ENCODE data around the gene TAS2R31.

TAS2R31 gene

DNA sequence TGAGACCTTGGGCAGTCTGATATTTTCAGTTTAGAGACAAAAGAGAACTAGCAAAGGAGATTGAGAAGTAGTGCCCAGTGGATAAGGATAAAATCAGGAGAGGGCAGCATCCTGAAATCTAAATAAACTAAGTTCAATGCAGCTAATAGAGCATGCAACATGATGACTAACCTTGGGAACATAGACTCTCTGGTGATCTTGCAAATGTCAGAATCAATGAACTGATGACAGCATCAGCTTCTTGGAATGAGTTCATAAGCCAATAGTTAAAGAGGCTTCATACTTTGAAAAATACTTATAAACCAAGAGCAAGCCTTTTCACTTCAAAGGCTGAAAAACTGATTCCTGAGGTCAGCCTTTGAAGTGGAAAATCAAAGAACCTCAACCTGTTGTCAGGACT lies 17.0 kb downstream of the TAS2R31 start:
- TF ChIP-seq SIN3A (IDR thresholded peaks at IDR 0.05; ENCODE audit: borderline replicate concordance, insufficient read depth, low read length), result no peak
- TF ChIP-seq, protein P1, sequence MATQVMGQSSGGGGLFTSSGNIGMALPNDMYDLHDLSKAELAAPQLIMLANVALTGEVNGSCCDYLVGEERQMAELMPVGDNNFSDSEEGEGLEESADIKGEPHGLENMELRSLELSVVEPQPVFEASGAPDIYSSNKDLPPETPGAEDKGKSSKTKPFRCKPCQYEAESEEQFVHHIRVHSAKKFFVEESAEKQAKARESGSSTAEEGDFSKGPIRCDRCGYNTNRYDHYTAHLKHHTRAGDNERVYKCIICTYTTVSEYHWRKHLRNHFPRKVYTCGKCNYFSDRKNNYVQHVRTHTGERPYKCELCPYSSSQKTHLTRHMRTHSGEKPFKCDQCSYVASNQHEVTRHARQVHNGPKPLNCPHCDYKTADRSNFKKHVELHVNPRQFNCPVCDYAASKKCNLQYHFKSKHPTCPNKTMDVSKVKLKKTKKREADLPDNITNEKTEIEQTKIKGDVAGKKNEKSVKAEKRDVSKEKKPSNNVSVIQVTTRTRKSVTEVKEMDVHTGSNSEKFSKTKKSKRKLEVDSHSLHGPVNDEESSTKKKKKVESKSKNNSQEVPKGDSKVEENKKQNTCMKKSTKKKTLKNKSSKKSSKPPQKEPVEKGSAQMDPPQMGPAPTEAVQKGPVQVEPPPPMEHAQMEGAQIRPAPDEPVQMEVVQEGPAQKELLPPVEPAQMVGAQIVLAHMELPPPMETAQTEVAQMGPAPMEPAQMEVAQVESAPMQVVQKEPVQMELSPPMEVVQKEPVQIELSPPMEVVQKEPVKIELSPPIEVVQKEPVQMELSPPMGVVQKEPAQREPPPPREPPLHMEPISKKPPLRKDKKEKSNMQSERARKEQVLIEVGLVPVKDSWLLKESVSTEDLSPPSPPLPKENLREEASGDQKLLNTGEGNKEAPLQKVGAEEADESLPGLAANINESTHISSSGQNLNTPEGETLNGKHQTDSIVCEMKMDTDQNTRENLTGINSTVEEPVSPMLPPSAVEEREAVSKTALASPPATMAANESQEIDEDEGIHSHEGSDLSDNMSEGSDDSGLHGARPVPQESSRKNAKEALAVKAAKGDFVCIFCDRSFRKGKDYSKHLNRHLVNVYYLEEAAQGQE (IDR thresholded peaks at IDR 0.05; ENCODE audit: insufficient read depth in 1 of 2, low read depth in 2 of 2, low read length in 2 of 2), result no peak

DNA sequence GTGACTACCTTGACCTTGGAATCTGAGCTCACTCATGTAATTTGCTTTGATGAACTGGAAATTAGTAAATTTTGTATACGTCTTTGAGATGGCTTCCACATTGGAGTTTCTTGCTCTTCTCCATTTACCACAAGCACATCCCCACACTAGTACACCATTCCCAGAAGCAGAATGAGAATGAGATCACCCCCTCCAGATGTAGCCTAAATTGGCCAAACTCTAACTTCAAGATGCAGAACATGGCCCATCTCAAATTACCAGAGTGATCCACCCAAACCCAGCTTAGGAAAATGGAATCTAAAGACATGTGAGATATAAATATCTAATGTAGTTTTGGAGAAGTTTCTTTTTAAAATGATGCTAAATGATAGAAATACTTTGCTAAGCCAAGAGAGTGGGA lies 23.6 kb downstream of the TAS2R31 start:
- TF ChIP-seq POLR2AphosphoS5 (IDR thresholded peaks at IDR 0.05; ENCODE audit: low read depth, low read length) (no peak), FOXP2 (optimal IDR thresholded peaks at IDR 0.05; ENCODE audit: borderline replicate concordance, extremely low read depth, extremely low read length, insufficient read depth) (no peak), TAF1 (IDR thresholded peaks at IDR 0.05; ENCODE audit: borderline replicate concordance, insufficient read depth, low read length) (no peak), SIN3A (IDR thresholded peaks at IDR 0.05; ENCODE audit: borderline replicate concordance, insufficient read depth, low read length) (no peak)
- TF ChIP-seq, protein P1 (IDR thresholded peaks at IDR 0.05; ENCODE audit: insufficient read depth in 1 of 2, low read depth in 2 of 2, low read length in 2 of 2), result no peak

DNA sequence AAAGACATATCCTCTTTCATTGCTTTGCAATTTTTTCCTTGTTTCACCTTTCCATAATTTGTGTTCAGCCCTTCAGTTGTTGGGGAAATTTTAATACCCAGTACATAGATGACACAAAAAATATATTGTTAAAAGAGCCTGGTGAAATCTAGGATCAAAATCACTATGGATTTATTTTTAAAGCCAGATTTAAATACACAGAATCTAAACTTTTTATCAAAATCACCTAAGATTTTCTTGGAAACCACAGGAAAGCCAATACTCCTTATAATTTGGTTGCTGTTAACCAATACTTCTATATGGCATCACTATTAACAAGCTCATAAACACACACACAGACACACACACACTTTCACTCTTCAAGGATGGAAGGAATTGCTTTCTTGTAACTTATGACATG lies 33.0 kb downstream of the TAS2R31 start, which contains the start of gene TAS2R20:
TSS of gene TAS2R20 (minus strand) at position 101 of the 400 bp plus-strand sequence. CDS start 429 bp downstream, outside the sequence.
- TF ChIP-seq, protein P1 (IDR thresholded peaks at IDR 0.05; ENCODE audit: insufficient read depth in 1 of 2, low read depth in 2 of 2, low read length in 2 of 2), result no peak
- TF ChIP-seq TAF1 (IDR thresholded peaks at IDR 0.05; ENCODE audit: borderline replicate concordance, insufficient read depth, low read length) (no peak), SIN3A (IDR thresholded peaks at IDR 0.05; ENCODE audit: borderline replicate concordance, insufficient read depth, low read length) (no peak), POLR2AphosphoS5 (IDR thresholded peaks at IDR 0.05; ENCODE audit: low read depth, low read length) (no peak), FOXP2 (optimal IDR thresholded peaks at IDR 0.05; ENCODE audit: borderline replicate concordance, extremely low read depth, extremely low read length, insufficient read depth) (no peak)

DNA sequence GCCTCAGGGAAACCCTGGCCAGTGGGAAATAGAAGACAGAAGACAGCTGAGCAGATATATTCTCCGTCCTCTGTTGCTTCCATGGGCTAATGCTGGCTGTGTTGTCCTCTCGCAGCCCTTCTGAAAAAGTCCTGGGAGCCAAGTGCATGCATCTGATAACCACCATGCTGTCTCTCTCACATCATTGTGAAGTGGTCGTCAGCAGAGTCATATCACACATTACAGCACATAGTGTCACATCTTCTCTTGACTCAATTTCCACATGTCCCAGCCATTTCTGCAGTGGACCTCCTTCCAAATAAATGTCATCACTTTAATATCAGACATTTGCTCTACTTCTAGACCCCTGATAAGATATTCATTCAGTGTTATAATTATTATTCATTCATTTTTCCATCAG lies 36.9 kb downstream of the TAS2R31 start:
- TF ChIP-seq SIN3A (IDR thresholded peaks at IDR 0.05; ENCODE audit: borderline replicate concordance, insufficient read depth, low read length) (no peak), FOXP2 (optimal IDR thresholded peaks at IDR 0.05; ENCODE audit: borderline replicate concordance, extremely low read depth, extremely low read length, insufficient read depth) (no peak), POLR2AphosphoS5 (IDR thresholded peaks at IDR 0.05; ENCODE audit: low read depth, low read length) (no peak), TAF1 (IDR thresholded peaks at IDR 0.05; ENCODE audit: borderline replicate concordance, insufficient read depth, low read length) (no peak)
- TF ChIP-seq, protein P1 (IDR thresholded peaks at IDR 0.05; ENCODE audit: insufficient read depth in 1 of 2, low read depth in 2 of 2, low read length in 2 of 2), result no peak

DNA sequence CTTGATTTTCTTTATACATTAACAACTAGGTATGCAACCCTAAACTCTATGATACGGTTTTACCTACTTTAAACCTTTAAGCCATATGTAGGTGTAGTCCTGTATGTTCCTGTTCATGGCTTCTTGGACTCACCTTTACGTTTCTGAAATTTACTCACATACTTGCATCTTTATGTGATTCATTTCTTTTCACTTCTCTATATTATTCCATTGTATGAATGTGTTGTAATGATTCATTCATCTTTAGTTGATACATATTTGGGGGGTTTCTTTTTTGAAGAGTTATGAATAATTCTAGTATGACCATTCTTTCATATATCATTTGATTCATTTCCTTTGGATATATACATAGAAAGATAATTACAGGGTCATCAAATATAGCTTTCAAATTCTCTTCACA lies 42.1 kb downstream of the TAS2R31 start:
- no peak for TF ChIP-seq SIN3A (IDR thresholded peaks at IDR 0.05; ENCODE audit: borderline replicate concordance, insufficient read depth, low read length)
- no peak for TF ChIP-seq FOXP2 (optimal IDR thresholded peaks at IDR 0.05; ENCODE audit: borderline replicate concordance, extremely low read depth, extremely low read length, insufficient read depth)
- TF ChIP-seq, protein P1 (IDR thresholded peaks at IDR 0.05; ENCODE audit: insufficient read depth in 1 of 2, low read depth in 2 of 2, low read length in 2 of 2), result no peak
- TF ChIP-seq POLR2AphosphoS5 (IDR thresholded peaks at IDR 0.05; ENCODE audit: low read depth, low read length), result no peak
- TF ChIP-seq TAF1 (IDR thresholded peaks at IDR 0.05; ENCODE audit: borderline replicate concordance, insufficient read depth, low read length), result no peak
